ENCODE data around the gene PRR16.
"Not testable (repeated sequence)": the region's sequence is repeated elsewhere in the genome, so short reads cannot be mapped to it uniquely, and the experiment has no call there.

PRR16 gene

GRCh38 chr5:120683580-120683979 lies 219.5 kb downstream of the PRR16 start:
- no peak for DNase-seq

GRCh38 chr5:120684213-120684612 lies 220.1 kb downstream of the PRR16 start:
- no peak for DNase-seq

GRCh38 chr5:120684749-120685415 lies 220.8 kb downstream of the PRR16 start:
- no peak for DNase-seq

DNA sequence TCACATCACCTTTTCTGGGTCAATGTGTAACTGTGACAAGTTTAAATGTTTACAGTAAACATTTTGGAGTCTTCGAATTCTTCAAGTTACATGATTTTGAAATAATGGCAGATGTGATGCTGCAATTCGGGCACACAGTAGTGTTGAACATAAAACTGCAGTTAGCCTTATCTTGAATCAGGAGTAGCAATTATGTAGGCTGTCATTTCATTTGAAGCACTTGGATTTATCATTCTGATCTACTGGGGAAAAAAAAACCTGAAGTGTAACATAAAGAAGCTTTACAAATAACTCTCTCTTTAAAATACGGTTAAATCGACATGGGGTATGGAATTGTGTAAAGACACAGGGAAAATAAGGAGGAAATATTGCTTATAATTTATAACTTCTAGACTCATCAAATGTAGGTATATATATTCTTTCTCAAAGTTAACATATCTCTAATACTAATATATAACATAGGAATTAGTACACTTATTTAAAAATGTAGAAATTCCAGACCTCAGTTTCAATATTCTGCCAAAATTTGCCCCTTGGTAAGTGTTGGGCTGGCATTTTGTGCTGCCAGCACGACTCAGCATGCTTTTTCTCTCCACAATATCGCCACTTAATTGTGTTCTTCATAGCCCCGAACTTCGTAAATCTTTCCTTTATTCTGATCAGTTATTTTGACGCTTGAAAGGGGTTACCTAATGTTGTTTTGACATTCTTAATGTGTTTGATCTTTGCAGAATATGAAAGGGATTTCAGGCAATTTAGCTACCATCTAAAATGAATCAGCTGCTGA lies 226.7 kb downstream of the PRR16 start:
- DNase-seq, result no peak

GRCh38 chr5:120692325-120692724 lies 228.2 kb downstream of the PRR16 start:
- no peak for DNase-seq

DNA sequence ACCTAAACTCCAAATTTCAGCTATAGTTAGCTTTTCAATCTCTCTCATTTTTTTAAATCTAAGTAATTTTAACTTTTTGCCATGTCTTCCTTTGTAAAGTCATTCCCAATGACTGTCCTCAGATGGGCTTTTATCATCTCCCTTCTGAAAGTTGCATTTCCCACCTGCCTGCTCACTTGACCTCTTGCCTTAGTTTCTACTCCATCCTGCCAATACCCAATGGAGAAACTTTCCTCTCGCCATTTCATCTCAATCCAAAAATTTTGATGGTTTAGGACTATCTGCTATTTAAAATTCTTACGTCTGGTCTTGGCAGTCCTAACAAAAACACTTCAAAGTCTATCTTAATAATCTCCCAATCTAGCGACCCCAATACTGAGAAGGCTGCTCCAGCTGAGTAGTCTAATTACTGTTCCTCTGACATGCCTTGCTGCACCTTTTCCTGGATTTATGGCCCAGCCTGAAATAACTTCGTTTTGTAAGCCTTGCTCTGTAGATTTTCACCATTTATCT lies 231.3 kb downstream of the PRR16 start:
- no peak for DNase-seq

DNA sequence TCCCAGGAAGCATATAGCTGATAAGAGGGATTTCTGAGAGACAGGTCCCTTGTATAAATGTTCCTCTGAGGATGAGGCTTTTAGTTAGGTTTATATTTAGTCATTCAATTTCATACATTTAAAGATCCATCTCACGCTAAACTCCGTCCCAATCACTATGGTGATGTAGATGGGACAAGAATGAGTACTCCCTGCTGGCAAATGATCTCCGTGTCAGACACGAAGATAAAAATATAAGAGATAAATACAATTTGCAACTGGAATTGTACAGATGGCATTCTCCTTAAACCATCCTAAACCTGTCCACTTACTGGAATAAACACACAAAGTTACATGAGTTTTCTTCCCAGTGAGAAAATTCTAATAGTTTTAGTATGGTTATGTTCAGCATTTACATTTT lies 233.0 kb downstream of the PRR16 start:
- DNase-seq, result no peak

GRCh38 chr5:120697670-120698327 lies 233.7 kb downstream of the PRR16 start:
- DNase-seq, result not testable (repeated sequence)

DNA sequence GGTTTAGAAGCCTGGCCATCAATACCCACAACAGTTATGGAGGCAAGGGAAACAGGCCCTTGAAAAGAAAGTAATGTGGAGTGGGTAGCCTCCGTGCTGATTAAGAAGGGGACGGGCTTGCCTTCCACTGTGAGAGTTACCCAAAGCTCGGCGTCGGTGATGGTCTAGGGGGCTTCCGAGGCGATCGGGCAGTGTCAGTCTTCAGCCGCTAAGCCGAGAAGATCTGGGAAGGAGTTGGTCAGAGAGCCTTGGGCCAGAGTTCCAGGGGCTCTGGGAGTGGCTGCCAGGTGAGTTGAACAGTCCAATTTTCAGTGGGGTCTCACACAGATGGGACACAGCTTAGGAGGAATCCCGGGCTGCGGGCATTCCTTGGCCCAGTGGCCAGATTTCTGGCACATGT lies 236.6 kb downstream of the PRR16 start:
- not testable (repeated sequence) for DNase-seq

DNA sequence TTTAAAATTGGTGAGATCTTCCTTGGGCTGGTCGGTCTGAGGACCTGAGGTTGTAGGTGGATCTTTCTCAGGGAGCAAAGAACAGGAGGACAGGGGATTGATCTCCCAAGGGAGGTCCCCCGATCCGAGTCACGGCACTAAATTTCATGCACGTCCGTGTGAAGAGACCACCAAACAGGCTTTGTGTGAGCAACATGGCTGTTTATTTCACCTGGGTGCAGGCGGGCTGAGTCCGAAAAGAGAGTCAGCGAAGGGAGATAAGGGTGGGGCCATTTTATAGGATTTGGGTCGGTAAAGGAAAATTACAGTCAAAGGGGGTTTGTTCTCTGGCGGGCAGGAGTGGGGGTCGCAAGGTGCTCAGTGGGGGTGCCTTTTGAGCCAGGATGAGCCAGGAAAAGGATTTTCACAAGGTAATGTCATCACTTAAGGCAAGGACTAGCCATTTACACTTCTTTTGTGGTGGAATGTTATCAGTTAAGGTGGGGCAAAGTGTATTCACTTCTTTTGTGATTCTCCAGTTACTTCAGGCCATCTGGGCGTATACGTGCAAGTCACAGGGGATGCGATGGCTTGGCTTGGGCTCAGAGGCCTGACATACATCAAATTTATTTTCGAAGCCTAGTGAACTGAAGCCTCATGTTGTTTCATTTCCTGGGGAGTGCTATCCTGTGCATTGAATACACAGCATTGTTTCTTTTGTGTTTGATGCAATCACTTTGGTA lies 238.9 kb downstream of the PRR16 start:
- DNase-seq, result not testable (repeated sequence)

- no peak for DNase-seq
Observed at GRCh38 chr5:120703918-120704587, 240.0 kb downstream of the PRR16 start.

DNA sequence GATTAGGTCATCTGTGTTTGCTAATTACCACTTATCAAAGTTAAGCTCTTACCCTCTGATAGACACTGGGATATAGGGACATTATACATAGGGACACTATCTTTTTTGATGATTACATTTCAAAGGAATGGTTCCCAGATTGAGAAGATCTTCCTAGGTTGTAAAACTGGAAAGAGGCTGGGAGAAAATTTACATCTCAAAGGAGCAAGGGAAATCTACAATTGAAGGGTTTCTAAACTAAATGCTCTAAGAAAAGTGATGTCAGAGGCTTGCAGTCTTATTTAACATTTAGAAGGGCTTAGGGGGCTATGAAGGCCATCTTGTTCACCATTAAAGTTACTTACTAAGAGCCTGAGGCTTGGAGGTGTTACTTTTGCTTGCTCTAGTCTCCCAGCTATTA lies 242.8 kb downstream of the PRR16 start:
- DNase-seq, result no peak

DNA sequence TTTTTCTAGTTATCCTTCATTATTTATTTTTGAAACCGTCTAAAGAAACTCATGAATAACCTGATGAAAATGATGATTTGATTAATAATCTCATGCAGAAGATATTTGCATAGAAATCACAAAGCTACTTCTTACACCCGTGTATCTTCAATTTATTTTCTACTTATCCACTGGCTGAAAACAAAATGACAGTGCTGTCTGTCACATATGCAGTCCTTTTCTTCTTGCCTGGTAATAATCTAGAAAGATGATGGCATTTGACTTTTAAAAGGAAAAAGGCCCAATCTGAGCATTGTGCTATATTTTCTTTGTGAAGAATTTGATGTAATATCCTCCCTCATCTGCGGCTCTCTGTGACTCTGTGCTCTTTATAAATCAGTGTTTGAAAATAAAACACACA lies 253.3 kb downstream of the PRR16 start:
- no peak for DNase-seq

DNA sequence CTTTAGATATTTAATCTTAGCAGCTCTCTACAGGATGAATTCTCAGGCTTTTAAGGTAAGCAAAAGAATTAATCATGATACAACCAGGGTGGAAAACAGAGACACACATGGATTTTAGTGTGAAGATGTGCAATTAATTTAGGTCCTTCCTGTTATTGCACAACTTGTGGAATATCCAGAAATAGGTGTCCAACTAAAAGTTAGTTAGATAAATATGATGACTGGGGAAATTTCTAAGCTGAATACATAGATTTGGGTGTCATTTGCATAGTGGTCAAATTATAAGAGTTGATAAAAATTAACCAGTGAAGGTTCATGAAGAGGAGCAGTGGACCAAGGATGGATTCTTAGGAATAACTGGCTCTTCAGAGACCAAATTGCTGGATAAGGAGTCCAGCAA lies 266.1 kb downstream of the PRR16 start:
- no peak for DNase-seq

DNA sequence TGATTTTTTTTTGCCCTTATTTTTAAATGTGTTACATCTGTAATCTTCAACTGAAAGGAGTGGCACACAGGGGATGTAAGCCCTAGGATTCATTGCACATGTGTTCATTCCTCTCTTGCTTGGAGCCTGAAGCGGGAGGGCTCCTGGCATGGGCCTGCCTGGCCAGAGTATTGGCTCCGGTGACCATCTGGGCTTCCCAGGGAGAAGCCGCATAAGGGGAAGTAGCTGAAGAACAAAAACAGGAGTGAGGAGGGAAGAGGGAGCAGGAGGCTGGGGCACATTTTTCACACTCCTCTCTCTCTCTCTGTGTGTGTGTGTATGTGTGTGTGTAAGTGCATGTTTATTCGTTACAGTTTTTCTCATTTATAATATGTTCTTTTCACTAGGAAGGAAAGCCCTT lies 269.9 kb downstream of the PRR16 start:
- no peak for DNase-seq

- no peak for DNase-seq
Observed at GRCh38 chr5:120735076-120735475, 271.0 kb downstream of the PRR16 start.

Data from NCI-H1105 treated with DMSO at 0.1 percent for 48 hours (cell line).